ENCODE data around the gene VSNL1. TPM values are rescaled to one million over a fixed set of nuclear protein-coding genes. Genes with fewer than 3 reads are reported as not detected.

The VSNL1 gene
- total RNA-seq, 1 donor from 2014 or later = not detected

GRCh38 chr2:17617516-17617915, 77.0 kb downstream of the VSNL1 start:
- H3K9me3 Mint-ChIP-seq = no peaks in the 10 kb centered on the region
- no peak overlapping the region for H3K27ac Mint-ChIP-seq
- no peak for DNase-seq
- no peak overlapping the region for H3K4me3 Mint-ChIP-seq
- intact Hi-C loops (cut with micrococcal nuclease) = no loop called here
- peaks cover 10% of the 10 kb centered on the region for H3K27me3 Mint-ChIP-seq
- H3K4me1 Mint-ChIP-seq = no peaks in the 10 kb centered on the region
- no peaks in the 10 kb centered on the region for H3K36me3 Mint-ChIP-seq (ENCODE audit: low read depth)

DNA sequence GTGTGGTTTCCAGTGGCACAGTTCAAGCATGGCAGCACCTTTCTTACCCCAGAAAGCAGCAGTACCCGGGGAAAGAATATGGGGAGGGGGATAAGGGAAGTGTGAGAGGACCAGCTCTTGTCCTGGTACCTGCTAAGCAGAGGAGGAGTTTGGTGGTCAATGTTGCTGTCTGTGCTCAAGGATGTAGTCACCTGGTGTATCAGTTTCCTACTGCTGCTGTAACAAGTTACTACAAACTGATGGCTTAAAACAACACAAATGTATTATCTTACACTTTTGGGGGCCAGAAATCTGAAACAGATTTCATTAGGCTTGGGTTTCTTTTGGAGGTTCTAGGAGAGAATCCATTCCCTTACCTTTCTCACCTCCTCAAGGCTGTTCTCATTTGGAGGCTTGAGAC, 77.5 kb downstream of the VSNL1 start:
- Mint-ChIP-seq H3K27me3 (peaks cover 11% of the 10 kb centered on the region), H3K27ac (no peak overlapping the region), H3K36me3 (ENCODE audit: low read depth) (no peaks in the 10 kb centered on the region), H3K4me1 (no peaks in the 10 kb centered on the region), H3K4me3 (no peak overlapping the region), H3K9me3 (no peaks in the 10 kb centered on the region)
- intact Hi-C loops (cut with micrococcal nuclease) = no loop called here
- no peak for DNase-seq

GRCh38 chr2:17620280-17620679, 79.8 kb downstream of the VSNL1 start:
- no peaks in the 10 kb centered on the region for H3K4me1 Mint-ChIP-seq
- H3K9me3 Mint-ChIP-seq = no peaks in the 10 kb centered on the region
- H3K4me3 Mint-ChIP-seq = no peak overlapping the region
- intact Hi-C loops (cut with micrococcal nuclease) = no loop called here
- DNase-seq = no peak
- no peaks in the 10 kb centered on the region for H3K36me3 Mint-ChIP-seq (ENCODE audit: low read depth)
- H3K27ac Mint-ChIP-seq = no peak overlapping the region
- H3K27me3 Mint-ChIP-seq = peaks cover 10% of the 10 kb centered on the region

- H3K4me1 Mint-ChIP-seq = no peaks in the 10 kb centered on the region
- no peaks in the 10 kb centered on the region for H3K9me3 Mint-ChIP-seq
- intact Hi-C loops (cut with micrococcal nuclease) = no loop called here
- H3K36me3 Mint-ChIP-seq (ENCODE audit: low read depth) = no peaks in the 10 kb centered on the region
- no peak overlapping the region for H3K4me3 Mint-ChIP-seq
- no peak overlapping the region for H3K27ac Mint-ChIP-seq
- peaks cover 10% of the 10 kb centered on the region for H3K27me3 Mint-ChIP-seq
- no peak for DNase-seq
Measured at GRCh38 chr2:17620841-17621240, 80.3 kb downstream of the VSNL1 start.

DNA sequence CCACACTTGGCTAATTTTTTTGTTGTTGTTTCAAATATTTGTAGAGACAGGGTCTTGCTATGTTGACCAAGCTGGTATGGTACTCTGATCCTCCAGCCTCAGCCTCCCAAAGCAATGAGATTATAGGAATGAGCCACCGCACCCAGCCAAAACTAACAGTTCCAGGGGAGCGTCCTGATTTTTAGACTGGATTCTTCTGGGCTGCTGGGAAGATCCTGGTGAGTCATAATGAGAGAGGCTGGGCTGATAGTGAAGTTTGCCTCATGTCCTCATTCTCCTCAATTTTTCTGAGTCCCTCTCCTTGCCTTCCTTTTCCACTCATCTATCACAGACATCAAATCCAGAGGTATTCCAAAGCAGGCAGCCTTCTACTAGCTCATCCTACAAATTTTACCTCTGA, 81.3 kb downstream of the VSNL1 start:
- Mint-ChIP-seq H3K4me1 (no peaks in the 10 kb centered on the region), H3K4me3 (no peak overlapping the region), H3K27ac (no peak overlapping the region), H3K27me3 (peaks cover 10% of the 10 kb centered on the region), H3K9me3 (no peaks in the 10 kb centered on the region), H3K36me3 (ENCODE audit: low read depth) (no peaks in the 10 kb centered on the region)
- no peak for DNase-seq
- intact Hi-C loops (cut with micrococcal nuclease) = no loop called here

DNA sequence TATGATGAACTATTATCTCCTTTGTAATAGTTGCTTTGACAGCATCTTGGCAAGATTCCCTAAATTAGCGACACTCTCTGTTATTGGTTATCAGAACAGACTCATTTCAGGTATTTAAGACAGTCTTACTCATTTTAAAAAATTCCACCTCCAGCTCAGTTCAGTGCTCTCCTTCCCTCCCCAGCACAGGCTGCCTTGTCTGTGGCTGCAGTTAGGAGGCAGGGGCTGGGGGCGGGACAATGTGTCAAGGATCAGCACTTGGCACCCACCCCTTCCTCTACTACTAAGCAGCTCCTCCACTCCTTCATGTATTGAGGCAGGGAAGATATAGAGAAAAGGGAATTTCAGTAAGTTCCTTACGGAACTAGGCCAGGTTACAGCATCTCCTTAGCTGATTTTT, 85.0 kb downstream of the VSNL1 start:
- peaks cover 9% of the 10 kb centered on the region for H3K27me3 Mint-ChIP-seq
- H3K9me3 Mint-ChIP-seq = no peaks in the 10 kb centered on the region
- H3K36me3 Mint-ChIP-seq (ENCODE audit: low read depth) = no peaks in the 10 kb centered on the region
- intact Hi-C loops (cut with micrococcal nuclease) = no loop called here
- H3K4me1 Mint-ChIP-seq = peaks cover 3% of the 10 kb centered on the region
- no peak for DNase-seq
- H3K27ac Mint-ChIP-seq = no peak overlapping the region
- no peak overlapping the region for H3K4me3 Mint-ChIP-seq

- no peak for DNase-seq
- no peaks in the 10 kb centered on the region for H3K36me3 Mint-ChIP-seq (ENCODE audit: low read depth)
- H3K27ac Mint-ChIP-seq = no peak overlapping the region
- peaks cover 3% of the 10 kb centered on the region for H3K4me1 Mint-ChIP-seq
- intact Hi-C loops (cut with micrococcal nuclease) = no loop called here
- H3K9me3 Mint-ChIP-seq = no peaks in the 10 kb centered on the region
- H3K4me3 Mint-ChIP-seq = no peak overlapping the region
- peaks cover 5% of the 10 kb centered on the region for H3K27me3 Mint-ChIP-seq
Measured at GRCh38 chr2:17626986-17627385, 86.5 kb downstream of the VSNL1 start.

GRCh38 chr2:17627434-17627833, 86.9 kb downstream of the VSNL1 start:
- Mint-ChIP-seq H3K9me3 (no peaks in the 10 kb centered on the region), H3K36me3 (ENCODE audit: low read depth) (no peaks in the 10 kb centered on the region), H3K4me3 (no peak overlapping the region), H3K27ac (no peak overlapping the region), H3K4me1 (peaks cover 3% of the 10 kb centered on the region), H3K27me3 (peaks cover 5% of the 10 kb centered on the region)
- intact Hi-C loops (cut with micrococcal nuclease) = no loop called here
- DNase-seq = no peak

- H3K27me3 Mint-ChIP-seq = peaks cover 3% of the 10 kb centered on the region
- H3K36me3 Mint-ChIP-seq (ENCODE audit: low read depth) = no peaks in the 10 kb centered on the region
- peaks cover 3% of the 10 kb centered on the region for H3K4me1 Mint-ChIP-seq
- H3K9me3 Mint-ChIP-seq = no peaks in the 10 kb centered on the region
- no peak for DNase-seq
- no peak overlapping the region for H3K4me3 Mint-ChIP-seq
- intact Hi-C loops (cut with micrococcal nuclease) = no loop called here
- H3K27ac Mint-ChIP-seq = no peak overlapping the region
Measured at GRCh38 chr2:17628349-17629261, 88.1 kb downstream of the VSNL1 start.

DNA sequence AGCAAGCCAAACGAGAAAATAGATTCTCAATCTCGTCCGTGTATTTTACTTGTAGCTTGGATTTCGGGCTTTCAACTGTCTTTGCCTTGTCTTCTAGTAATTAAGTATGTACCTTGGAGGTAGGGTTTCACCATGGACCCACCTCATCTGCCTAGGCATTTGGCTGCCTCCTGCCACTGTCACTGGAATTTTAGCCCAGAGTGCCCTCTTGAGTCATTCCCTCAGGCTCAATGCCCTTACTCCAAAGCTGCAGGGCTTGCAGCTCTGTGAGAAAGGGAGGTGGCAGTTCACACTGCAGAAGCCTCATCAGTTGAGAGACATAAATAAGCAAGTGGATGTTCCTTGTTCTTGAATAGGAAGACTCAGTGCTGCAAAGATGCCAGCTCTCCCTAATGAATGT, 89.6 kb downstream of the VSNL1 start:
- H3K27ac Mint-ChIP-seq = no peak overlapping the region
- no peaks in the 10 kb centered on the region for H3K36me3 Mint-ChIP-seq (ENCODE audit: low read depth)
- peaks cover 3% of the 10 kb centered on the region for H3K4me1 Mint-ChIP-seq
- H3K4me3 Mint-ChIP-seq = no peak overlapping the region
- intact Hi-C loops (cut with micrococcal nuclease) = no loop called here
- no peak for DNase-seq
- no peaks in the 10 kb centered on the region for H3K9me3 Mint-ChIP-seq
- peaks cover 3% of the 10 kb centered on the region for H3K27me3 Mint-ChIP-seq

GRCh38 chr2:17634997-17635396, 94.5 kb downstream of the VSNL1 start:
- H3K9me3 Mint-ChIP-seq = no peaks in the 10 kb centered on the region
- no peak overlapping the region for H3K27ac Mint-ChIP-seq
- H3K36me3 Mint-ChIP-seq (ENCODE audit: low read depth) = no peaks in the 10 kb centered on the region
- intact Hi-C loops (cut with micrococcal nuclease) = no loop called here
- peaks cover 2% of the 10 kb centered on the region for H3K27me3 Mint-ChIP-seq
- no peaks in the 10 kb centered on the region for H3K4me1 Mint-ChIP-seq
- no peak for DNase-seq
- no peak overlapping the region for H3K4me3 Mint-ChIP-seq

DNA sequence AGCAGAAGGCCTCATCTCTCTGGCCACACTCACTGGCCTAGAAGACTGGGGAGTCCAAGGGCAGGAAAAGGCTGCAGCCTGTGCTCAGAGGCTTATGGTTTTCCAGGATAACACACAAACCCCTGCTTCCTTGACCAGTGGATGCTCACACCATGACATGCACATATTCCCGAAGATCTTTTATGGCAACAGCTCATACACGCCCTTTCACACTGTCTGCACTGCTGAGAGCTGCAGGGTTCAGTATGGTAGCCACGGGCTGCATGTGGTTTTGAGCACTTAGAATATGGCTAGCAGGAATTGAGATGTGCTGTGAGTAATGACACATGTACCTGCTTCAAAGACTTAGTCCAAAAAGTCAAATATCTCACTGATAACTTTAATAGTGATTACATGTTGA, 95.8 kb downstream of the VSNL1 start:
- no peak overlapping the region for H3K4me3 Mint-ChIP-seq
- no peak overlapping the region for H3K27ac Mint-ChIP-seq
- intact Hi-C loops (cut with micrococcal nuclease) = no loop called here
- H3K27me3 Mint-ChIP-seq = peaks cover 3% of the 10 kb centered on the region
- no peaks in the 10 kb centered on the region for H3K36me3 Mint-ChIP-seq (ENCODE audit: low read depth)
- H3K9me3 Mint-ChIP-seq = no peaks in the 10 kb centered on the region
- H3K4me1 Mint-ChIP-seq = no peaks in the 10 kb centered on the region
- DNase-seq = no peak

DNA sequence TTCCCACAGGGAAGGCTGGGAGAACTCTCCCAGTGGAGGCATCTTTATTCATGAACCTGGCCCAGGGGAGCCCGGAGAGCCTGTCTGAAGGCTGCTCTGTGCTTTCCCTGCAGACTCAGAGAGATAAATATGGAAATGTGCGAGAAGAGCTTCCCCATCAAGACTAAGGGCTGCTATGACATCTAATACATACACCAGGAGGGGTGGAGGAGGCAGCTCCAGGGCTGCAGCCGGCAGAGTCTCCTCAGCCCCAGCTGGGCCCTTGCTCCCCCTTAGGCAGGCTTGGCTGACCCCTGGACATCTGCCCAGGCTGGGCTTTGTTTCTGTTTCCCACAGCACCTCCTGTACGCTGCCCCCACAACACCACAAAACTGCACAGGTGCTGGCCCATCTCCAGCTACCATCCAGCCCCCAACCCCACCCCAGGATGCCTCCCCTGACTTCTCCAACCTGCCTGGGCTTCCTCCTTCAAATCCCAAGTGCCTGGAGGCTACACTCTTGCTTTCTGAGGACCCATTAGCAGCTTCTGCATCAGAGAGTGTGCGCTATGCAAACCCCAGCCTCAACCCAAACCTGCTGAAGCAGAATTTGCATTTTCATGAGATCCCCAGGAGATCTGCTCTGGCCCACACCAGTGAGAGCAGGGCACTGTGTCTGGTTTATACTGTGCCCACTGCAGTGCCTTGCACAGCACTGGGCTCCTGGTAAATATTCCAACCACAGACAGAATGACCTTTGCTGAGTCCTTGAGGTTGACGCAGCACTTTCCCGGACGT, 96.8 kb downstream of the VSNL1 start:
- DNase-seq = no peak
- Mint-ChIP-seq H3K36me3 (ENCODE audit: low read depth) (no peaks in the 10 kb centered on the region), H3K4me3 (no peak overlapping the region), H3K9me3 (no peaks in the 10 kb centered on the region), H3K27me3 (peaks cover 3% of the 10 kb centered on the region), H3K27ac (no peak overlapping the region), H3K4me1 (no peaks in the 10 kb centered on the region)
- intact Hi-C loops (cut with micrococcal nuclease) = no loop called here

DNA sequence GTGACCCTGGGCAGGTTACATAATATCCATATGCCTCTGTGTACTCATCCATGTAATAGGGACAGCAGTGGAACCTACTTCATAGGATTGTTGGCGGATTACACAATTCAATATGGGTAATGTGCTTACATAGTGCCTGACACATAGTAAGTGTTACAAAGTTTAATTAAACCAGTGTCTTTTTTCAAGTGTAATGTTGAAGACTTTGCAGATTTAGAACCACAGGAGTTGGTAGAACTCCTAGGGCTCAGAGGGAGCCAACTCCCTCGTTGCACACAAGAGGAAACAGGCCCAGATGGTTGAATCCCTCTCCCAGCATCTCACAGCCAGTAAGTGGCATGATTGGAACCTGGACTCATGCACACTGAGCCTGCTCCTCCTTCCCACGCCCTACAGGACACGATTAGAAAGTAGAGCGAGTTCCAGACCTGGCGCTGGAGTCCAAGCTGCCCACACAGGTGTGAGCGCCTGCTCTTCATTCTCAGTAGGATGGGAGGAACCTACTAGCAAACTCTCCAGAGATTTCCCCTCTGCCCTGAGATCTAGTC, 97.8 kb downstream of the VSNL1 start:
- Mint-ChIP-seq H3K27ac (no peak overlapping the region), H3K36me3 (ENCODE audit: low read depth) (no peaks in the 10 kb centered on the region), H3K27me3 (peaks cover 3% of the 10 kb centered on the region), H3K4me3 (no peak overlapping the region), H3K9me3 (no peaks in the 10 kb centered on the region), H3K4me1 (peaks cover 3% of the 10 kb centered on the region)
- intact Hi-C loops (cut with micrococcal nuclease) = no loop called here
- no peak for DNase-seq

Measured in activated CD4-positive, alpha-beta T cell treated with anti-CD3 and anti-CD28 coated beads, Interleukin-2, amount 10 ng/mL, durations not matched to agents 24 days and 14 days (primary cell).